Urinary bladder (tissue), 4 donors: Measurements from ENCODE around the gene CACNA1A. TPM values are rescaled to one million over a fixed set of nuclear protein-coding genes. Genes with fewer than 3 reads are reported as not detected.
"Not testable (repeated sequence)": the region's sequence is repeated elsewhere in the genome, so short reads cannot be mapped to it uniquely, and the experiment has no call there.

ENCODE experiments used
- DNase-seq: peaks from one replicate; pipeline ENCODE4 v3.0.0-alpha.2; 2015; ENCODE audit errors: extremely low spot score
- H3K27ac ChIP-seq: one replicate; pipeline ENCODE4 v1.5.1; 2013; ENCODE audit warnings: low read depth, mild to moderate bottlenecking, moderate library complexity
- H3K36me3 ChIP-seq: one replicate; pipeline ENCODE4 v1.6.1; 2013; ENCODE audit warnings: mild to moderate bottlenecking, moderate library complexity; ENCODE audit not compliant: insufficient read depth
- H3K4me1 ChIP-seq: one replicate; pipeline ENCODE4 v1.6.1; 2013; ENCODE audit warnings: mild to moderate bottlenecking, moderate library complexity; ENCODE audit not compliant: insufficient read depth
- H3K4me3 ChIP-seq: one replicate; pipeline ENCODE4 v1.5.1; 2013; ENCODE audit warnings: low read depth, low read length
- WGBS: extraction: QIAGEN DNeasy Blood & Tissue Kit; methylation state at CpG from one replicate; pipeline ENCODE4 v1.1.7; 2013; 5-methylcytosine and 5-hydroxymethylcytosine counted together
- polyA plus RNA-seq: library from polyadenylated mRNA; stranded (reverse); fragments of 200-250 nt; gene quantifications from one replicate; pipeline ENCODE4 v1.2.3, GENCODE V29; 2013
- total RNA-seq: library from RNA; depleted of rRNA; stranded (reverse); fragments of >200 nt; gene quantifications from one replicate; pipeline ENCODE4 v1.2.3, GENCODE V29; 2014
- donor health status: healthy with polysubstance abuse.
- donor health status: healthy.

Gene CACNA1A
- total and polyA plus RNA-seq, 2 donors = 0.75 to 1.7 TPM

- no peak for DNase-seq
- Histone ChIP-seq H3K4me3 (no peak overlapping the region), H3K36me3 (no peaks in the 10 kb centered on the region), H3K4me1 (no peaks in the 10 kb centered on the region), H3K27ac (no peak overlapping the region)
- 51% methylated on average over 5 of the region's 5 CpGs for WGBS
These were observed 76.7 kb downstream of the CACNA1A start for GRCh38 chr19:13429563-13429962.

GRCh38 chr19:13428352-13428751, 77.9 kb downstream of the CACNA1A start:
- H3K4me1 ChIP-seq = no peaks in the 10 kb centered on the region
- 57% methylated on average over 9 of the region's 9 CpGs for WGBS
- DNase-seq = no peak
- H3K36me3 ChIP-seq = no peaks in the 10 kb centered on the region
- no peak overlapping the region for H3K4me3 ChIP-seq
- no peak overlapping the region for H3K27ac ChIP-seq

GRCh38 chr19:13427273-13428051, 78.8 kb downstream of the CACNA1A start:
- no peak for DNase-seq
- WGBS = 89% methylated on average over 11 of the region's 11 CpGs
- H3K4me1 ChIP-seq = no peaks in the 10 kb centered on the region
- no peak overlapping the region for H3K27ac ChIP-seq
- H3K4me3 ChIP-seq = no peak overlapping the region
- no peaks in the 10 kb centered on the region for H3K36me3 ChIP-seq

- not testable (repeated sequence) for H3K27ac ChIP-seq, H3K36me3 ChIP-seq, H3K4me3 ChIP-seq, DNase-seq, H3K4me1 ChIP-seq
- WGBS = 85% methylated on average over 3 of the region's 3 CpGs
These were observed 80.4 kb downstream of the CACNA1A start for GRCh38 chr19:13425875-13426274.

GRCh38 chr19:13425151-13425550, 81.1 kb downstream of the CACNA1A start:
- DNase-seq = no peak
- Histone ChIP-seq H3K27ac (no peak overlapping the region), H3K36me3 (no peaks in the 10 kb centered on the region), H3K4me3 (no peak overlapping the region), H3K4me1 (no peaks in the 10 kb centered on the region)
- WGBS = 72% methylated on average over 3 of the region's 3 CpGs

- Histone ChIP-seq H3K27ac (no peak overlapping the region), H3K36me3 (no peaks in the 10 kb centered on the region), H3K4me3 (no peak overlapping the region), H3K4me1 (no peaks in the 10 kb centered on the region)
- DNase-seq = no peak
These were observed 85.5 kb downstream of the CACNA1A start for GRCh38 chr19:13420780-13421179.

GRCh38 chr19:13417054-13417453, 89.2 kb downstream of the CACNA1A start:
- WGBS = 66% methylated on average over 10 of the region's 10 CpGs

GRCh38 chr19:13411899-13412298, 94.4 kb downstream of the CACNA1A start:
- Histone ChIP-seq H3K27ac (no peak overlapping the region), H3K36me3 (no peaks in the 10 kb centered on the region), H3K4me3 (no peak overlapping the region), H3K4me1 (no peaks in the 10 kb centered on the region)
- no peak for DNase-seq
- 85% methylated on average over 6 of the region's 6 CpGs for WGBS

More at GRCh38 chr19:13417054-13417453, 89.2 kb downstream of the CACNA1A start:
- no peaks in the 10 kb centered on the region for H3K36me3 ChIP-seq
- H3K4me1 ChIP-seq = no peaks in the 10 kb centered on the region
- no peak overlapping the region for H3K27ac ChIP-seq
- no peak for DNase-seq
- H3K4me3 ChIP-seq = no peak overlapping the region

- no peak for DNase-seq
- 75% methylated on average over 1 of the region's 1 CpG for WGBS
- Histone ChIP-seq H3K4me3 (no peak overlapping the region), H3K4me1 (no peaks in the 10 kb centered on the region), H3K27ac (no peak overlapping the region), H3K36me3 (no peaks in the 10 kb centered on the region)
These were observed 95.3 kb downstream of the CACNA1A start for GRCh38 chr19:13410946-13411345.

GRCh38 chr19:13408889-13409518, 97.3 kb downstream of the CACNA1A start:
- Histone ChIP-seq H3K27ac (no peak overlapping the region), H3K4me1 (no peaks in the 10 kb centered on the region), H3K4me3 (no peak overlapping the region), H3K36me3 (no peaks in the 10 kb centered on the region)
- DNase-seq = no peak
- 80% methylated on average over 16 of the region's 16 CpGs for WGBS

GRCh38 chr19:13404236-13404635, 102.0 kb downstream of the CACNA1A start:
- Histone ChIP-seq H3K27ac (no peak overlapping the region), H3K36me3 (no peaks in the 10 kb centered on the region), H3K4me1 (no peaks in the 10 kb centered on the region), H3K4me3 (no peak overlapping the region)
- 75% methylated on average over 7 of the region's 7 CpGs for WGBS
- DNase-seq = no peak

GRCh38 chr19:13401388-13401787, 104.9 kb downstream of the CACNA1A start:
- DNase-seq = no peak
- no peaks in the 10 kb centered on the region for H3K36me3 ChIP-seq
- no peak overlapping the region for H3K27ac ChIP-seq
- H3K4me3 ChIP-seq = no peak overlapping the region
- no peaks in the 10 kb centered on the region for H3K4me1 ChIP-seq
- WGBS = 85% methylated on average over 2 of the region's 2 CpGs

GRCh38 chr19:13400296-13400695, 106.0 kb downstream of the CACNA1A start:
- Histone ChIP-seq H3K4me3 (no peak overlapping the region), H3K36me3 (no peaks in the 10 kb centered on the region), H3K4me1 (no peaks in the 10 kb centered on the region), H3K27ac (no peak overlapping the region)
- no peak for DNase-seq

GRCh38 chr19:13399746-13400145, 106.5 kb downstream of the CACNA1A start:
- Histone ChIP-seq H3K4me3 (no peak overlapping the region), H3K4me1 (no peaks in the 10 kb centered on the region), H3K36me3 (no peaks in the 10 kb centered on the region), H3K27ac (no peak overlapping the region)
- WGBS = 79% methylated on average over 5 of the region's 5 CpGs
- no peak for DNase-seq
